Testis (tissue), 2 donors: Measurements from ENCODE around the gene EHD2.

ENCODE experiments used
- POLR2A ChIP-seq: fragments of 450-650 bp; IDR thresholded peaks from one replicate; pipeline ENCODE4 v1.6.1; 2017; ENCODE audit warnings: antibody characterized with exemption, mild to moderate bottlenecking, moderate library complexity
- TF ChIP-seq, protein P1 (sequence below), 3 experiments: fragments of 450-650 bp in 2 of 3; fragments of 200-600 bp in 1 of 3; sonication (generic) in 1 of 3; IDR thresholded peaks; one replicate each; pipeline ENCODE4 v1.5.1; 2016 to 2019; ENCODE audit warnings: antibody characterized with exemption in 3 of 3, mild to moderate bottlenecking in 2 of 3, moderate library complexity in 1 of 3

DNA sequence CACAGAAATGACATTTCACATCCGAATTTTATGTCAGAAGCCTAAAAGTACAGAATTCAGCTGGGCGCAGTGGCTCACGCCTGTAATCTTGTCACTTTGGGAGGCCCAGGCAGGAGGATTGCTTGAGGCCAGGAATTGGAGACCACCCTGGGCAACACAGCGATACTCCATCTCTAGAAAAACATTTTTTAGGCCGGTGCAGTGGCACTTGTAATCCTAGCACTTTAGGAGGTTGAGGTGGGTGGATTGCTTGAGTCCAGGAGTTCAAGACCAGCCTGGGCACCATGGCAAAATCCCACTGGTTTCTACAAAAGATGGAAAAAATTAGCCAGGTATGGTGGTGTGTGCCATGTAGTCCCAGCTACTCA lies 47.4 kb downstream of the EHD2 start:
- TF ChIP-seq, protein P1, sequence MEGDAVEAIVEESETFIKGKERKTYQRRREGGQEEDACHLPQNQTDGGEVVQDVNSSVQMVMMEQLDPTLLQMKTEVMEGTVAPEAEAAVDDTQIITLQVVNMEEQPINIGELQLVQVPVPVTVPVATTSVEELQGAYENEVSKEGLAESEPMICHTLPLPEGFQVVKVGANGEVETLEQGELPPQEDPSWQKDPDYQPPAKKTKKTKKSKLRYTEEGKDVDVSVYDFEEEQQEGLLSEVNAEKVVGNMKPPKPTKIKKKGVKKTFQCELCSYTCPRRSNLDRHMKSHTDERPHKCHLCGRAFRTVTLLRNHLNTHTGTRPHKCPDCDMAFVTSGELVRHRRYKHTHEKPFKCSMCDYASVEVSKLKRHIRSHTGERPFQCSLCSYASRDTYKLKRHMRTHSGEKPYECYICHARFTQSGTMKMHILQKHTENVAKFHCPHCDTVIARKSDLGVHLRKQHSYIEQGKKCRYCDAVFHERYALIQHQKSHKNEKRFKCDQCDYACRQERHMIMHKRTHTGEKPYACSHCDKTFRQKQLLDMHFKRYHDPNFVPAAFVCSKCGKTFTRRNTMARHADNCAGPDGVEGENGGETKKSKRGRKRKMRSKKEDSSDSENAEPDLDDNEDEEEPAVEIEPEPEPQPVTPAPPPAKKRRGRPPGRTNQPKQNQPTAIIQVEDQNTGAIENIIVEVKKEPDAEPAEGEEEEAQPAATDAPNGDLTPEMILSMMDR (IDR thresholded peaks at IDR 0.05): no peak
- TF ChIP-seq POLR2A: no peak
